Gastroesophageal sphincter (tissue), 4 donors: ENCODE measurements around the gene GALNTL6. TPM values are rescaled to one million over a fixed set of nuclear protein-coding genes. Genes with fewer than 3 reads are reported as not detected.

Experiments
- ATAC-seq: fragments of 150-250 bp; one replicate; pipeline ENCODE4 v1.9.1; 2016; ENCODE audit warnings: mild to moderate bottlenecking, moderate library complexity
- H3K27ac ChIP-seq, 4 donors: fragments of 200-600 bp; sonication (generic) in 3 of 4; 1 replicate in 3 of 4; 2 replicates in 1 of 4; pipeline ENCODE4 v1.5.1; 2016 to 2019
- H3K27me3 ChIP-seq: fragments of 200-600 bp; sonication (generic); one replicate; pipeline ENCODE4 v1.5.1; 2019
- H3K36me3 ChIP-seq, 2 donors: fragments of 200-600 bp; sonication (generic); one replicate each; pipeline ENCODE4 v1.5.1; 2019; ENCODE audit warnings: control low read depth in 1 of 2
- H3K4me1 ChIP-seq, 3 donors: fragments of 200-600 bp; sonication (generic); 1 replicate in 2 of 3; 2 replicates in 1 of 3; pipeline ENCODE4 v1.5.1; 2016 to 2019; ENCODE audit warnings: control low read depth in 2 of 3
- H3K4me3 ChIP-seq, 2 donors: fragments of 200-600 bp; sonication (generic); one replicate each; pipeline ENCODE4 v1.5.1; 2019; ENCODE audit warnings: mild to moderate bottlenecking in 1 of 2, moderate library complexity in 1 of 2
- H3K9me3 ChIP-seq, 3 donors: fragments of 200-600 bp; sonication (generic); one replicate each; pipeline ENCODE4 v1.5.1; 2017 to 2019; ENCODE audit warnings: control low read depth in 2 of 3
- EP300 ChIP-seq: sonication (generic); formaldehyde crosslinking; IDR thresholded peaks from one replicate; pipeline ENCODE4 v1.6.1; 2017; ENCODE audit warnings: antibody characterized with exemption, mild to moderate bottlenecking
- POLR2A ChIP-seq, 2 donors: fragments of 450-650 bp; IDR thresholded peaks; one replicate each; pipeline ENCODE4 v1.6.1; 2017; ENCODE audit warnings: antibody characterized with exemption in 2 of 2, mild to moderate bottlenecking in 2 of 2, moderate library complexity in 1 of 2
- POLR2AphosphoS5 ChIP-seq: sonication (generic); formaldehyde crosslinking; IDR thresholded peaks from one replicate; pipeline ENCODE4 v1.6.1; 2017; ENCODE audit warnings: antibody characterized with exemption
- WGBS, 2 donors: methylation state at CpG; one replicate each; pipeline ENCODE4 v1.1.5; 2018; ENCODE audit warnings: low coverage in 1 of 2; 5-methylcytosine and 5-hydroxymethylcytosine counted together
- total RNA-seq, 4 donors: library from RNA; depleted of rRNA; stranded (reverse); fragments of >200 nt; gene quantifications; one replicate each; pipeline ENCODE4 v1.1.0, GENCODE V29; 2016
- TF ChIP-seq, protein P1 (sequence below), 4 experiments: fragments of 200-600 bp in 2 of 4; fragments of 450-650 bp in 2 of 4; sonication (generic) in 1 of 4; IDR thresholded peaks; one replicate each; pipeline ENCODE4 v1.5.1; 2017 to 2019; ENCODE audit warnings: antibody characterized with exemption in 4 of 4, mild to moderate bottlenecking in 2 of 4, moderate library complexity in 2 of 4

Gene GALNTL6
- total RNA-seq, 4 donors from 2014 or later = not detected

DNA sequence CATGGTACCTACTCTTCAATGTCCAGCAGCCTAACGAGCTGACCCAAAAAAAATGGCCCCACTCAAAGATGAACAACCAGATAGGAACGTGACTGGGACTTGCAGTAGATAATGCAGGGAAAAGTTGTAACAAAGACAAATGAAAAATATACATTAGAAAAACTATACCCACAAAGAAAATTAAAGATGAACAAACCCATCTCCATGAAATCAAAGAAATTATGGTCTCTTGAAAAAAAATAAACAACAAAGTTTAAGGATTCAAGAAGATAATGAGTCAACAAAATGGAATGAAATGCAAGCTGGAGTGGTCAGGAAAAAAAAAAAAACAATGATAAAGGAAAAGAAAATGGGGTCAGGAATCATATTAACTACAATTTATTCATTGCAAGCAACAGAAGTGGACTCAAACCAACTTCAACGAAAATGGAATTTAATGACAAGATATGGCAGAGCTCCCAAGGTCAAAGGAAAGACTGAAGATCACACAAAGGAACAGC is 1045.6 kb downstream of the GALNTL6 start:
- Histone ChIP-seq H3K4me1 (no peaks in the 10 kb centered on the region), H3K27ac (no peak overlapping the region), H3K36me3 (no peaks in the 10 kb centered on the region), H3K4me3 (no peak overlapping the region), H3K27me3 (no peaks in the 10 kb centered on the region), H3K9me3 (no peaks in the 10 kb centered on the region)
- no peak for ATAC-seq
- TF ChIP-seq, protein P1, sequence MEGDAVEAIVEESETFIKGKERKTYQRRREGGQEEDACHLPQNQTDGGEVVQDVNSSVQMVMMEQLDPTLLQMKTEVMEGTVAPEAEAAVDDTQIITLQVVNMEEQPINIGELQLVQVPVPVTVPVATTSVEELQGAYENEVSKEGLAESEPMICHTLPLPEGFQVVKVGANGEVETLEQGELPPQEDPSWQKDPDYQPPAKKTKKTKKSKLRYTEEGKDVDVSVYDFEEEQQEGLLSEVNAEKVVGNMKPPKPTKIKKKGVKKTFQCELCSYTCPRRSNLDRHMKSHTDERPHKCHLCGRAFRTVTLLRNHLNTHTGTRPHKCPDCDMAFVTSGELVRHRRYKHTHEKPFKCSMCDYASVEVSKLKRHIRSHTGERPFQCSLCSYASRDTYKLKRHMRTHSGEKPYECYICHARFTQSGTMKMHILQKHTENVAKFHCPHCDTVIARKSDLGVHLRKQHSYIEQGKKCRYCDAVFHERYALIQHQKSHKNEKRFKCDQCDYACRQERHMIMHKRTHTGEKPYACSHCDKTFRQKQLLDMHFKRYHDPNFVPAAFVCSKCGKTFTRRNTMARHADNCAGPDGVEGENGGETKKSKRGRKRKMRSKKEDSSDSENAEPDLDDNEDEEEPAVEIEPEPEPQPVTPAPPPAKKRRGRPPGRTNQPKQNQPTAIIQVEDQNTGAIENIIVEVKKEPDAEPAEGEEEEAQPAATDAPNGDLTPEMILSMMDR (IDR thresholded peaks at IDR 0.05) = no peak
- no peak for TF ChIP-seq EP300
- WGBS, 2 donors = 63 to 67% methylated on average over 1 to 3 of the region's 3 CpGs

DNA sequence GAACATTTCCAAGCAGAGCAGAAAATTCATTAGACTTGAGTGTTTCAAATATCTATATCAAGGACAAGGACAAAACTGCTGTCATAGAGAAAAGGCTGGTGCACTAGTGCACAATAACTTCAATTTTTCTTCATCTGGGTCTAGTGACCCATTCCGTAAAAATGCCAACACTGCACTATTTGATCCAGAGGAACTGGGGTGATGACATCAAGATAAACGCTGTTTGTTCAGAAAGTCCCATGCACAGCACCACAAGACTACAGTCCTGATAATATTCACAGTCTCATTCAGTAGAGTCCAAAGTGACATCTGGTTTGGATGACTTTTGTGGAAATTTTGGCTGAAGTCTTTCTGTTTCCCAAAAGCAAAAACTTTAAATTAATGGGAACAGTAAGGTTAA is 1051.9 kb downstream of the GALNTL6 start:
- 67 to 72% methylated on average over 2 of the region's 2 CpGs for WGBS, 2 donors
- TF ChIP-seq POLR2A (IDR thresholded peaks at IDR 0.05) (no peak), EP300 (no peak), POLR2AphosphoS5 (no peak)
- TF ChIP-seq, protein P1 (IDR thresholded peaks at IDR 0.05) = no peak
- no peaks in the 10 kb centered on the region for H3K4me1 ChIP-seq
- no peak overlapping the region for H3K27ac ChIP-seq
- H3K4me3 ChIP-seq = no peak overlapping the region
- no peak for ATAC-seq
- H3K27me3 ChIP-seq = no peaks in the 10 kb centered on the region
- H3K36me3 ChIP-seq = no peaks in the 10 kb centered on the region
- H3K9me3 ChIP-seq = no peaks in the 10 kb centered on the region

DNA sequence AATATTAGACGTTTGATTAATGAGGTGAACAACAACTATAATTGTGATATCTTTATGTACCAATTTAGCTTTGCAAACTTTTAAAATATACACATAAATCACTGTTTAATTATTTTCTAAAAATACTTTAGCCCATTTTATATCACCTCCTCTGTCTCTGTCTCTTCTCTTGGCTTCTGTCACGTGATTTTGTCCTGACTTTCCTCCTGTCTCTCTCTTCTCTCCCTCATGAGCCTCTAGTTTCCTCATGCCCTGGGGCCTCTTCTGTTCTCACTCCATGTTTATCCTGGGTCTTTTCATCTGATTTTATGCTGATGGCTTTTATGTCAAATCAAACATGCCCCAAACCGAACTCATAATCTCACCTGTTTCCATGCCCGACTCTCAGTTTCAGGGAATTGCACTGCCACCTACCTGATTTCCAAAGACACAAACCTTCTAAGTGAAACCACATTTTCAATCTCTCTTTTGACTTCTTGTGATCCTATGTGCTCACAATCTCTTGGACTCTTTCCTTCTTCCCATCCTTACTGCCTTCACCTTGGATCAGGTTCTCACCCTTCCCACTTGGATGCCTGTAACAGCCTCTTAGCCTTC is 1052.4 kb downstream of the GALNTL6 start:
- Histone ChIP-seq H3K27me3 (no peaks in the 10 kb centered on the region), H3K4me1 (no peaks in the 10 kb centered on the region), H3K36me3 (no peaks in the 10 kb centered on the region), H3K27ac (no peak overlapping the region), H3K4me3 (no peak overlapping the region), H3K9me3 (no peaks in the 10 kb centered on the region)
- no peak for ATAC-seq
- 62 to 65% methylated on average over 4 of the region's 4 CpGs for WGBS, 2 donors
- TF ChIP-seq, protein P1 (IDR thresholded peaks at IDR 0.05) = no peak
- TF ChIP-seq POLR2A (IDR thresholded peaks at IDR 0.05) (no peak), EP300 (no peak)

DNA sequence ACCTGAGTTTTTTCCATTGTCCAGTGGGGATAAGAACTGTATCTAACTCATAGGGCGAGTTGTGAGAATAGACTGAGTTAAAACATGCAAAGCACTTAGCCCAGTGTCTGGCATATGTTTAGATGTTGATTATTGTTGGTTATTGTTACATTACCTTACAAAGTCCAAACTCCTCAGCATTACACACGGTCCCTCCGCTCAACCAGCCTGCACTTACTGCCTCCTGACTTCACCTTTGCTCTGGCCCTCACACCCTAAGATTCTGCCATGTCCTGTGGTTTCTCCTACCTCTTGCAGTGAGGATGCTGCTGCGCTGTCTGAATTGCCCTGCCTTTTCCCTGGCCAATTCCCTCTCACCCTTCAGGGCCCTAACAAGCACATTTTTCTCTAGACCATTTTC is 1053.2 kb downstream of the GALNTL6 start:
- no peak for ATAC-seq
- no peaks in the 10 kb centered on the region for H3K36me3 ChIP-seq
- H3K27me3 ChIP-seq = no peaks in the 10 kb centered on the region
- TF ChIP-seq, protein P1 (IDR thresholded peaks at IDR 0.05) = no peak
- TF ChIP-seq POLR2AphosphoS5 = no peak
- TF ChIP-seq POLR2A (IDR thresholded peaks at IDR 0.05) = no peak
- TF ChIP-seq EP300 = no peak
- no peaks in the 10 kb centered on the region for H3K9me3 ChIP-seq
- H3K4me3 ChIP-seq = no peak overlapping the region
- H3K4me1 ChIP-seq = no peaks in the 10 kb centered on the region
- WGBS, 2 donors = 86 to 95% methylated on average over 3 to 4 of the region's 4 CpGs
- no peak overlapping the region for H3K27ac ChIP-seq

DNA sequence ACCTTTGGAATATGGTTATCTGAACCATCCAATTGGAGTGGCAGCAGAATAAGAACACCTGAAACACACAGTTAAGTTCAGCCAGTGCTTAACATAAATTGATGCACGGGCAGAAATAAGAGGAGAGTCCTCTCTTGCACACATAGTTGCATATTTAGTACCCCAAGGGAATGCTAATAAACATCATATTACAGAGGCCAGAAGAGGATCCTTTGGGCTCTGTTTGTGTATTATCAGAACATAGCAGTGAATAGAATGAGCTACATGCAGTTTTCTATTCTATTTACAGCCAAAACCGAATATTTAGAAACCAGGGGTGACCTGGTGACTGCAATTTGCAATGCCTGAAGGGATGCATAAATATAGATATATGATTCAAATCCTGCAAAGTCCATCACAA is 1054.6 kb downstream of the GALNTL6 start:
- no peak overlapping the region for H3K4me3 ChIP-seq
- H3K4me1 ChIP-seq = no peaks in the 10 kb centered on the region
- WGBS, 2 donors = 55 to 67% methylated on average over 2 of the region's 2 CpGs
- TF ChIP-seq POLR2AphosphoS5 (no peak), POLR2A (IDR thresholded peaks at IDR 0.05) (no peak), EP300 (no peak)
- TF ChIP-seq, protein P1 (IDR thresholded peaks at IDR 0.05) = no peak
- no peaks in the 10 kb centered on the region for H3K9me3 ChIP-seq
- no peak for ATAC-seq
- H3K36me3 ChIP-seq = no peaks in the 10 kb centered on the region
- no peak overlapping the region for H3K27ac ChIP-seq
- no peaks in the 10 kb centered on the region for H3K27me3 ChIP-seq
